HG02759 (cell line): ENCODE measurements around the gene PLAAT3.
"Not testable (repeated sequence)": the region's sequence is repeated elsewhere in the genome, so short reads cannot be mapped to it uniquely, and the experiment has no call there.

Experiments used
- ATAC-seq: cut with Tn5 transposase; IDR thresholded peaks from one replicate; pipeline ENCODE4 v1.9.1; 2021; ENCODE audit warnings: mild to moderate bottlenecking, moderate library complexity; ENCODE audit not compliant: unreplicated experiment

PLAAT3 gene

GRCh38 chr11:63609536-63609935, 4.7 kb downstream of the PLAAT3 start:
- no peak for ATAC-seq

GRCh38 chr11:63608353-63609345, 5.6 kb downstream of the PLAAT3 start:
- no peak for ATAC-seq

- ATAC-seq: no peak
These were observed 11.1 kb downstream of the PLAAT3 start for GRCh38 chr11:63603180-63603518.

GRCh38 chr11:63602290-63603179, 11.7 kb downstream of the PLAAT3 start:
- ATAC-seq: not testable (repeated sequence)

- ATAC-seq: no peak
These were observed 14.8 kb downstream of the PLAAT3 start for GRCh38 chr11:63599211-63600122.

- ATAC-seq: no peak
These were observed 15.7 kb downstream of the PLAAT3 start for GRCh38 chr11:63598556-63598955.

GRCh38 chr11:63595296-63595695, 18.9 kb downstream of the PLAAT3 start:
- no peak for ATAC-seq

- no peak for ATAC-seq
These were observed 21.2 kb downstream of the PLAAT3 start for GRCh38 chr11:63592975-63593395.

- ATAC-seq: no peak
These were observed 24.0 kb downstream of the PLAAT3 start for GRCh38 chr11:63590024-63590788.

- no peak for ATAC-seq
These were observed 25.2 kb downstream of the PLAAT3 start for GRCh38 chr11:63589000-63589399.

- ATAC-seq: no peak
These were observed 27.6 kb downstream of the PLAAT3 start for GRCh38 chr11:63586451-63587166.

- ATAC-seq: no peak
These were observed 30.9 kb downstream of the PLAAT3 start for GRCh38 chr11:63583357-63583677.

GRCh38 chr11:63581224-63581623, 33.0 kb downstream of the PLAAT3 start:
- ATAC-seq: not testable (repeated sequence)

GRCh38 chr11:63578882-63579281, 35.4 kb downstream of the PLAAT3 start:
- ATAC-seq: not testable (repeated sequence)

GRCh38 chr11:63574856-63575602, 39.2 kb downstream of the PLAAT3 start:
- no peak for ATAC-seq

GRCh38 chr11:63573881-63574855, 40.1 kb downstream of the PLAAT3 start:
- ATAC-seq: no peak

- peak; percentile 46 for ATAC-seq
These were observed 42.1 kb downstream of the PLAAT3 start for GRCh38 chr11:63572026-63572688.
